DMS153 treated with DMSO at 0.1 percent for 48 hours (cell line): ENCODE results near the gene WDR83.
"Not testable (repeated sequence)": the region's sequence is repeated elsewhere in the genome, so short reads cannot be mapped to it uniquely, and the experiment has no call there.

Experiments
- DNase-seq: peaks from one replicate; lab custom pipeline; 2025; ENCODE audit not compliant: unreplicated experiment; lab: John Stamatoyannopoulos, UW

The WDR83 gene, protein sequence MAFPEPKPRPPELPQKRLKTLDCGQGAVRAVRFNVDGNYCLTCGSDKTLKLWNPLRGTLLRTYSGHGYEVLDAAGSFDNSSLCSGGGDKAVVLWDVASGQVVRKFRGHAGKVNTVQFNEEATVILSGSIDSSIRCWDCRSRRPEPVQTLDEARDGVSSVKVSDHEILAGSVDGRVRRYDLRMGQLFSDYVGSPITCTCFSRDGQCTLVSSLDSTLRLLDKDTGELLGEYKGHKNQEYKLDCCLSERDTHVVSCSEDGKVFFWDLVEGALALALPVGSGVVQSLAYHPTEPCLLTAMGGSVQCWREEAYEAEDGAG

DNA sequence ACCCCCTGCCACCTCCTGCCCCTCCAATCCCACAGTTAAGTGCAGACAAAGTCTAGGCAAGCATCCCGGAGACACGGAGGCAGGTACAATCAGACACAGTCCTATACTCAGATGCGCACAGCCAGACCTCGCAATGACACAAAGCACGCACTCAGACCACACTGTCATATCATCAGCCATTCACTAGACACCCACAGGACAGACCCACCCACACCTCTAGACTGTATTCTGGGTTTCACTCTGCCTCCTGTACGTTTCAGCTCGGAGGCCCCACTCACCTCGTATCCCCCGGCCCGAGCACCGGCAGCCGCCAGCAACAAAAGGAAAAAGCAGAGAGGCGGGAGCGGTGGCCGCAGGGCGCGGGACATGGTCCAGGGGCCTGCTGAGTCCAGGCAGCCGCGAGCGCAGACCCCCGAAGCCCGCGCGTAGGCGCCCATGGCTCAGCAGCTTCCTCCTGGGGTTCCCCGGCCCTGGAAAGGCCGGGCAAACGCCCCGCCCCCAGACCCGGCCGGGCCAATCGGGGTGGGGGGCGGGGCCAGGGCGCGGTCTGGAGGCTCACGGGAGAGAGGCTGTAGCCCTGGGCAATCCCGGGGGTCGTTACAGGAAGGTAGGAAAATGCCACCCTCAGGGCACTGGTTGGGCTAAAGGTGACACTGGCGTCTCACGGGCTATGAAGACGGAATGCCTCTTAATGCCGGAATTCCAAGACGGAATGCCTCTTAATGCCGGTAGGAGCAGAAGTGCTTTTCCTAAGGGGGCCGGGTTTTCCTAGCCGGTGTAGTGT, at the start of gene WDR83, which contains the start of gene MAN2B1:
WDR83 (plus strand) TSS at position 543 of the 784 bp plus-strand sequence. CDS start 2,984 bp downstream, outside the sequence.
MAN2B1 (minus strand) TSS at position 478 of the 784 bp plus-strand sequence; CDS start at position 437, 41 bp downstream.
- peak; percentile 36 for DNase-seq

DNA sequence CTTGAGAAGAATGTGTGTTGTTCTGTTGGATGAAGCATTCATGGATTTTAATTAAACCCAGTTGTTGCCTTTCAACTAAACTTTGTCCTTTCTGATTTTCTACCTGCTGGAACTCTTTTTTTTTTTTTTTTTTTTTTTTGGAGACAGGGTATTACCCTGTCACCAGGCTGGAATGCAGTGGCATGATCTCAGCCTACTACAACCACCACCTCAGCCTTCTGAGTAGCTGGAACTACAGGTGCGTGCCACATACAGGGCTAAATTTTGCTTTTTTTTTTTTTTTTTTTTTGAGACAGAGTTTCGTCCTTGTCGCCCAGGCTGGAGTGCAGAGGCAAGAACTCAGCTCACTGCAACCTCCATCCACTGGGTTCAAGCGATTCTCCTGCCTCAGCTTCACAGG, 49.0 kb upstream of the WDR83 start:
- DNase-seq = no peak

DNA sequence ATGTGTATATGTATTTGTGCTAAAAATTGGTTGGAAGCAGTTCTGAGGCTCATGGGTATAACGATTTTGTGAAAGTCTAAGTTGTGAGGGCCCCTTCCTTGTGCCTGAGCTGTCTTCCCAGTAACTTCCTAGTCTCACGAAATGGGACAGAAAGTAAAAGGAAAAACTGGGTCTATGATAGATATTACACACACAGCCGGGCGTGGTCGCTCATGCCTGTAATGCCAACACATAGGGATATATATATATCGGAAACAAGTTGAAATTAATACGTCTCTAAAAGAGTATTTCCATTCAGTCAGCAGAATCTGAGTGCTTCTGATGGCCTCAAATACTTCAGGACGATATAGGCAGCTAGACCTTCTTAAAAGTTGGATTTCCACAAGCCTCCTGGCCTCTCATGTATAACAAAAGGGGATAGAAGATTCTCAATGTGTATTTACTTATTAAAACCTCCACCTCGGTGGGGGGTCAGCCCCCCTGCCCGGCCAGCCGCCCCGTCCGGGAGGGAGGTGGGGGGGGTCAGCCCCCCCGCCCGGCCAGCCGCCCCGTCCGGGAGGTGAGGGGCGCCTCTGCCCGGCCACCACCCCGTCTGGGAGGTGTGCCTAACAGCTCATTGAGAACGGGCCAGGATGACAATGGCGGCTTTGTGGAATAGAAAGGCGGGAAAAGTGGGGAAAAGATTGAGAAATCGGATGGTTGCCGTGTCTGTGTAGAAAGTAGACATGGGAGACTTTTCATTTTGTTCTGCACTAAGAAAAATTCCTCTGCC, 45.2 kb upstream of the WDR83 start:
- DNase-seq = not testable (repeated sequence)

DNA sequence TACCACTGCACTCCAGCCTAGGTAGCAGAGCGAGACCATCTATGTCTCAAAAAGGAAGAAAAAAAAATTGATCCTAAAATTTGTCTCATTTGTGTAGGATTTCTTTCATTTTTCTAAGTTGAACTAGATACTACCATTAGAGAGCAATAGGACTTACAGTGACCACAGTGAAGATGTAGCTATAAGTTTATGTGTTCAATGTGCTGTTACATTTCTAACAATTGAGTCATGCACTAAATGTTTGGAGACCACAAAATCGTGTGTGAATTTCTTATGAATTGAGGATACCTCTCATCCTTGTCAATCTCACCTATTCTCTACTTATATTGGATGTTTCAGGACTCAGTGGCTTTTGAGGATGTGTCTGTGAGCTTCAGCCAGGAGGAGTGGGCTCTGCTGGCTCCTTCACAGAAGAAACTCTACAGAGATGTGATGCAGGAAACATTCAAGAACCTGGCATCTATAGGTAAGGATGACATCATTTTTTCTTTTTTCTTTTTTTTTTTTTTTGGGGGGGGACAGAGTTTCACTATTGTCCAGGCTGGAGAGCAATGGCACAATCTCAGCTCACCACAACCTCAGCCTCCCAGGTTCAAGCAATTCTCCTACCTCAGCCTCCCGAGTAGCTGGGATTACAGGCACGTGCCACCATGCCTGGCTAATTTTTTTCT, 43.1 kb upstream of the WDR83 start:
- DNase-seq = no peak

DNA sequence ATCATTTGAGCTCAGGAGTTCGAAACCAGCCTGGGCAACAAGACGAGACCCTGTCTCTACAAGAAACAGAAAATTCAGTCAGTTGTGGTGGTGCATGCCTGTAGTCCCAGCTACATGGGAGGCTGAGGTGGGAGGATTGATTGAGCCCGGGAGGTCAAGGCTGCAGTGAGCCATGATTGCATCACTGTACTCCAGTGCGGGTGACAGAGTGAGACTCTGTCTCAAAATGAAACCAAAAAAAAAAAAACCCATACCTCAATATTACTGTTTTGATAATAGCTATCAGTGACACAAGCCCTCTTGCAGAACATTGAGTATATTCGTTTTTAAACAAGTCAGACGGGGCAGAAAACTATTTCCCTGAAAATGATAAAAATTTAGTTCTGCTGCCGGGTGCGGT, 39.6 kb upstream of the WDR83 start:
- no peak for DNase-seq

DNA sequence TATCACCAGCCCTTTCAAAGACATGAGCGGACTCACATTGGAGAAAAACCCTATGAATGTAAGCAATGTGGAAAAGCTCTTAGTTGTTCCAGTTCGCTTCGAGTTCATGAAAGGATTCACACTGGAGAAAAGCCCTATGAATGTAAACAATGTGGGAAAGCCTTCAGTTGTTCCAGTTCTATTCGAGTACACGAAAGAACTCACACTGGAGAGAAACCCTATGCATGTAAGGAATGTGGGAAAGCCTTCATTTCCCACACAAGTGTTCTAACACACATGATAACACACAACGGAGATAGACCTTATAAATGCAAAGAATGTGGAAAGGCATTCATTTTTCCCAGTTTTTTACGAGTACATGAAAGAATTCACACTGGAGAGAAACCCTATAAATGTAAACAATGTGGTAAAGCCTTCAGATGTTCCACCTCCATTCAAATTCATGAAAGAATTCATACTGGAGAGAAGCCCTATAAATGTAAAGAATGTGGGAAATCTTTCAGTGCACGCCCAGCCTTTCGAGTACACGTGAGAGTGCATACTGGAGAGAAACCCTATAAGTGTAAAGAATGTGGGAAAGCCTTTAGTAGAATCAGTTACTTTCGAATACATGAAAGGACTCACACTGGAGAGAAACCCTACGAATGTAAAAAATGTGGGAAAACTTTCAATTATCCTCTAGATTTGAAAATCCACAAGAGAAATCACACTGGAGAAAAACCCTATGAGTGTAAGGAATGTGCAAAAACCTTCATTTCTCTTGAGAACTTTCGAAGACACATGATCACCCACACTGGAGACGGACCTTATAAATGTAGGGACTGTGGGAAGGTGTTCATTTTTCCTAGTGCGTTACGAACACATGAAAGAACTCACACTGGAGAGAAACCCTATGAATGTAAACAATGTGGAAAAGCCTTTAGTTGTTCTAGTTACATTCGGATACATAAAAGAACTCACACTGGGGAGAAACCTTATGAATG, 38.3 kb upstream of the WDR83 start:
- DNase-seq = no peak

DNA sequence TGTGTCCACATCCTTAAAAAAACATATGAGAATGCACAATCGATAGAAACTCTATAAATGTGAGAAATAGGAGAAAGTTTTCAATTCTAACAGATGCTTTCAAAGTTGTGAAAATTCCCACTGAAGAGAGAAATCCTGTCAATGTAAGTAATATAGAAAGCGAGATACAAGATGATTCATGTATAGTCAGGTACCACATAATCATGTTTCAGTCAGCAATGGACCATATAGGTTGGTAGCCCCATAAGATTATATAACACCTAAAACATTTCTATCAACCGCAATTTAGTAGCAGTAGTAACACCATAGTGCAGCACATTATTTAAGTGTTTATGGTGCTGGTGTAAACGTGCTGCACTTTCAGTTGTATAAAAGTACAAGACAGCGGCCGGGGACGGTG, 37.4 kb upstream of the WDR83 start:
- no peak for DNase-seq

DNA sequence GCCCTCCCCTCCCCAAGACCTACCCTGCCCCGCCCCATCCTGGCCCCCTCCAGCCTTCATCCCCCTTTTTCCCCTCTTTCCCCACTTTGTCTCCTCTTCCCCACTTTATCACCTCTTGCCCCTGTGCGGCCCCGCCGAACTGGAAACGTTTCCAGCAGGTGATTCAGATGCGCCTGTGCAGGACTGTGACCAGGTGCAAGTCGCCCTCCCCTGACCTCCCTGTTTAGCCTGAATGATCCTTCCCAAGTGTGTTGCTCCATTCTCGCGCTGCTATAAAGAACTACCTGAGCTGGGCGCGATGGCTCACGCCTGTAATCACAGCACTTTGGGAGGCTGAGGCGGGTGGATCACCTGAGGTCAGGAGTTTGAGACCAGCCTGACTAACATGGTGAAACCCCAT, 30.0 kb upstream of the WDR83 start:
- no peak for DNase-seq

DNA sequence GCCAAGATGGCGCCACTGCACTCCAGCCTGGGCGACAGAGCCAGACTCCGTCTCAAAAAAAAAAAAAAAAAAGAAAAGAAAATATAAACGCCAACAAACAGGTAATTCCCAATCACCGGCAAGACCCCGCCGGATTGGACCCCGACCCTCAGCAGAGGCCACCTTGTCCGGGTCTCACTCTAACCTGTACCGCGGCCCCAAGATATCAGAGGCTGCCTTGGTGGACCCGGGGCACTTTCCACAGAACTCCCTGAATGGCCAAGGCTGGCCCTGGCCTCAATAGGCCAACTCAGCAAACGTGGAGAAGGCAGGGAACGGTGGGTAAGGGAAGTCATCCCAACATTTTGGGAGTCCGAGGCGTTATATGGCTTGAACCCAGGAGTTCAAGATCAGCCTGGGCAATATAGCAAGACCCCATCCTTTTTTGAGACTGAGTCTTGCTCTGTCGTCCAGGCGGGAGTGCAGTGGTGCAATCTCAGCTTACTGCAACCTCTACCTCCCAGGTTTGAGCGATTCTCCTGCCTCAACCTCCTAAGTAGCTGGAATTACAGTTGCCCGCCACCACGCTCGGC, 27.9 kb upstream of the WDR83 start:
- no peak for DNase-seq

DNA sequence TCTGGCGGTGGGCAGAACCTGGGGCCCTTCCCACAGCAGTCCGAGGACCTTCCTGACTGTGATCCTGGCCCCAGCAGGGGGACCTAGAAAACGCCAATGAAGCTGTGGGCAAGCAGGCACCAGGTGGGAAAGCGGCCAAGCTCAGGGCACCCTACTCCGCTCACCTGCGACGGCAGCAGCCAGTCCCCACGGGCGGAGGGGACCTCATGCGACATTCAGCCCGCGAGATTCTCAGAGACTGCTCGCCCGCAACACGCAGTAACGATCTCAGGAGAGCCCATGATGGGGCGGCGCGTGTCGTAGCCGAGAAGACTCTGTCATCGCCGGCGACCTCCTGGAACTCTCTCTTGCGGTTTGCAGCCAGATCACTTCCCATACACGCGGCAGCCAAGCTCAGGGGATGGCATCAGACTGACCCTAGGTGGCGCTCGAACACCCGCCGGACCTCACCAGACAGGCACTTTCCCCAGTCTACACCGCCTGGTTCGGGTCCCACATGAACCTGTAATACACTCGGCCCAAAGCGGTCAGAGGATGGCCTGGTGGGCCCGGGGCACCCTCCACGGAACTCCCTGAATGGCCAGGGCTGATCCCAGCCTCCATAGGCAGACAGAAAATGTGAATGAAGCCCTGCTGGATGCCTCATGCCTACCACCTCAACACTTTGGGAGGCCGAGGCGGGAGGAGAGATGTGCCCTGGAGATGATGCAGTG, 26.6 kb upstream of the WDR83 start:
- DNase-seq = no peak

DNA sequence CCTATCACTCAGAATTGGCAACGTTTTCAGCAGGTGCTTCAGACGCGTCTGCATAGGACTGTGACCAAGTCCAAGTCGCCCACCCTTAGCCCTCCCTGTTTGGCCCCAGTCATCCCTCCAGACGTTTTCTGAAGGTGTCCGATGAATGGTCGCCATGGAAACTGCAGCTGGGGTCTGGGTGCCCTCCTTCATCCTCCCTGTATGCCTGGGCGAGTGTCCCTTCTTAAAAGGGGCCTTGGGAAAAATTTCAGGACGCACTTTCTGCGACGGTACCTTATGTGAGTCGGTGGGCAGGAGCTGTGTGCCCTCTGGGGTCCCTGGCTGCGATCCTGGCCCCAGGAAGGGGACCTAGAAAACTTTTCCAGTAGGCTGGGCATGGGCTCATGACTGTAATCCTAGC, 25.2 kb upstream of the WDR83 start:
- no peak for DNase-seq

DNA sequence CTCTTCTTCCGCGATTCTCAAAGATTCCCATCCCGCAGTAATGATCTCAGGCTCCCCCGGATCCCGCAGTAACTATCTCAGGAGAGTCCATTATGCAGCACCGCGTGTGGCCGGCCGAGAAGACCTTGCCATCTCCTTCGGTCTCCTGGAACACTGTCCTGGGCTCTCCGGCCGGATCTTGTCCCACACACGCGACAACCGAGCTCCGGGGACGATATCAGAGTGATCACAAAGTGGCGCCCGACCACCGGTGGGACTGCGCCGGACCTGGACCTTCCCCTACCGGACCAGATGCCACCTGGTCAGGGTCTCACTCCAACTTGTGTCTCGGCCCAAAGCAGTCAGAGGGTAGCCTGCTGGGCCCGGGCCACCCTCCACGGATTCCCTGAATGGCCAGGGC, 24.1 kb upstream of the WDR83 start:
- no peak for DNase-seq

DNA sequence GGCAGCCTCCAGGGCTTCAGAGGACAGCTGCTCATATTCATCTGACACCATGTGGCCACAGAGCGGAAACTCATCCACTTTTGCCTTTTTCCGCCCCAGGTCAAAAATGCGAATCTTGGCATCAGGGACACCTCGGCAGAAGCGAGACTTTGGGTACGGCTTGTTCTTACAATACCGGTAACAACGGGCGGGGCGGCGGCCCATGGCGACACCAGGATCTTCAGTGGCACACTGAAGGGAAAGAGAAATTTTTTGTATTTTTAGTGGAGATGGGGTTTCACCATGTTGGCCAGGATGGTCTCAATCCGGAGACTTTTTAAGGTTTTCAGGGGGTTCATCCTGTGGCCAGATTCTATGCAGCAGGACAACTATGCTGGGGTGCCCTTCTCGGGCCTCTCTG, 22.9 kb upstream of the WDR83 start:
- not testable (repeated sequence) for DNase-seq

DNA sequence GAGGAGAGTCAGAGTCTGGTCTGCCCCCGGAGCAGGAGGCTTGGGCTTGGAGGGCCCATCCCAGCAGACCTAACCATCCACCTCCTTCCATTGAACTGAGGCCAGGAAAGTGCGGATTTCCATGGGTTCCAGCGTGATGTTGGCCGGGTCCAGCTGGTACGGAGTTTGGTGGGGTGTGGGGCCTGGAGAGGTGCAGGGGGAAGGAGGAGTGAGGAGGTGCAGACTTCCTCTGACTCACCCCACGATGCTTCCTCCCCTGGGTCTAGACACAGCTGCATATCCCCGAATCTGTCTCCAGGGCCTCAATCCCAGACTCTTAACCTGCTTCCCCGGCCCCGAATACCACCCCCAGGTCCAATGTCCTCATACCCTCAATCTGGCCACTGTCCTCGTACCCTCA, 20.1 kb upstream of the WDR83 start:
- DNase-seq = no peak

DNA sequence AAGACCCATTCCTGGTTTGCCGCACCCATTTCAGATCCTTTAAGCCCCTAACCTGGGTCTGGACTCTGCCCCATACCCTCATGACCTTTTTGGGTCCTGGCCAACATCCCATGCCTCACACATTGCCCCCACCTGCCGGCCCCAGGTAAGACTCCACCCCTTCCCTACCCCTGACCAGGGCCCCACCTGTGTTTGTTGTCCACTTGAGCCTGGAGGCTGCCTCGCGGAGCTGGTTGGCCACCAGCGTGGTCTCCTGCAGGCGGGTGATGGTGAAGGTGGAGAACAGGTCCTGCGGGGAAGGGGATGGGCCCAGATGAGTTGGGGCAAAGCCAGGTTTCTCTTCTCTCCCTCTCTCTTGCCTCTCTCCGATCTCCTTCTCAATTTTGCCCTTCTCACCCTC, 19.6 kb upstream of the WDR83 start:
- DNase-seq = no peak

DNA sequence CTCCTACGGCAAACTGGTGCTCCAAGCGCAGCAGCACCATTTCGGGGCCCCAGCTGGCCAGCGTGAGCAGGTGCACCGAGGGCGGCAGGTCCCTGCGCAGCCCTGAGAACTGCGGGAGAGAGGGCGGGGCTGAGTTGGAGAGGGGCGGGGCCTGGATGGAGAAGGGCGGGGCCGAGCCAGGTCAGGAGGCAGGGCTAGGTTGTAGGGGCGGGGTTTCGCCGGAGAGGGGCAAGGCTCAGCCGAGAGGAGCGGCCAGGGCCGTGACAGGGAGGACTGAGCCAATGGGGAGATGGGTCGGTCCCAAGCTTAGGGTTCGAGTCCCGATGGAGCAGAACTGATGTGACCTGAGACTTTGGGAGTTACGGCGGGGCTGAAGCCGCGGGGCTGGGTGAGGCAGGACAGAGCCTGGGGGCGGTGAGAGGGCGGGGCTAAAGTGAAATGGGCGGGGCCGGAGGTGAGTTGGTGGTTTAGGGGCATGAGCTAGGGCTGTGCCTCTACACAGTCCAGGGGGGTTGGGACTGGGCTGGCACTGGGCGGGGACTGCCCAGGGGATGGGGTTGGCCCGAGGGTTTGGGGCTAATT, 19.0 kb upstream of the WDR83 start:
- peak; percentile 9 for DNase-seq

DNA sequence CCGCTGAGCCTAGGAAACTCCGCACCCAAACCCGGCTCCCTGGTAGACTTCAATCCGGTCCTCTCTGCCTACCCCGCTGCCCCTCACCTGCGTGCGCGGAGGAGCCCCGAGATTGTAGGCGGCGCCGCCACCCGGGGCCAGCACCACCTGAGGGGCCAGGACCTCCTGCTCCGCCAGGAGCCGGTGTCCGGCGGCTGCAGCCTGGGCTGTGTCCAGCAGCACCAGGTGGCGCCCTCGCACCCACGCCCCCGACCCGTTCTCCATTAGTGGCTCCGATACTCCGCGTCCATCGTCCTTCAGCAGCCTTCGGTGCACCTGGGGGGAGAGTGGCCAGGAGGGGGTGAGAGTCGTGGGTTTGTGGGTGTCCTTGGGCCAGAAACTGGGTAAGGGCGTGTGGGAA, 18.5 kb upstream of the WDR83 start:
- DNase-seq = no peak

DNA sequence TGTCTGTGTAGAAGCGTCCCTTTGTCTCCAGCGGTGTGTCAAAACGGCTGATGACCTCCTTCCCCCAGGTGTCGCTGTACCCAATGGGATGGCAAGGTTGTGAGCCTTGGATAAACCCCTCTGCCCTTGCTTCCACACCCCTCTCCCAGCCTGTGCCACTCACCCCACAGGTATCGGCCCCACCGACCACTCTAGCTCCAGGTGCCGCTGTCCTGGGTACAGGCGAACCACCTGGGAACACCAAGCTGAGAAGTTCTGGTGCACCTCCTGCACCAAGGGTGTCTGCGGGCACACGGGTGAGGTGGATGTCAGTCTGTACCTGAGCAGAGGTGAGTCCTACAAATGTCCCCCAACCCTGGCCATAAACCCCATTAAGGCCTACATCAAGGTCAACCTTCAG, 16.7 kb upstream of the WDR83 start:
- DNase-seq = no peak

DNA sequence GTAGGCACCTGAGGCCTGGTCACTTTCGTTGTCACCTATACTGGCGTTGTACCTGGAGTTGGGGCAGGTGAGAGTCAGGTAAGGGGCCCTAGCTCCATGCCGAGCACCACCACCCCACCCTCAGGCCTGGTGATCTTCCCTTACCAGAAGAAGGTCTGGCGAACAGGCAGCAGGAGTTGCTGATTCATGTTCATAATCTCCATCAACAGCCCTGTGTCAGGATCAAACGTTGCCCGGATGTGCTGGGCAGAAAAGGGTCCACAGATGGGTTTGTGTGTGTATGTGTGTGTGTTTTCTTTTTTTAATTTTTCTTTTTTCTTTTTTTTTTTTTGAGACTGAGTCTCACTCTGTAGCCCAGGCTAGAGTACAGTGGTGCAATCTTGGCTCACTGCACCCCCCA, 14.4 kb upstream of the WDR83 start:
- no peak for DNase-seq
